Lower leg skin (tissue), 4 donors: ENCODE results near the gene FIBCD1. TPM values are rescaled to one million over a fixed set of nuclear protein-coding genes. Genes with fewer than 3 reads are reported as not detected.

Source experiments
- DNase-seq, 2 donors: peaks; one replicate each; pipeline ENCODE4 v3.0.0-alpha.2; 2019; ENCODE audit warnings: low spot score in 2 of 2
- H3K4me3 ChIP-seq: fragments of 200-600 bp; sonication (generic); 2 replicates; pipeline ENCODE4 v1.5.1; 2017; ENCODE audit warnings: mild to moderate bottlenecking, low read depth; ENCODE audit not compliant: poor library complexity, severe bottlenecking
- POLR2A ChIP-seq, 2 donors: fragments of 450-650 bp; IDR thresholded peaks; one replicate each; pipeline ENCODE4 v1.6.1; 2016 to 2017; ENCODE audit warnings: antibody characterized with exemption in 2 of 2, mild to moderate bottlenecking in 1 of 2, moderate library complexity in 1 of 2
- WGBS, 2 donors: methylation state at CpG; one replicate each; pipeline ENCODE4 v1.1.5; 2018; 5-methylcytosine and 5-hydroxymethylcytosine counted together
- intact Hi-C: fragments of 100-400 bp; cut with DNase I; formaldehyde crosslinking; loops from one replicate; pipeline ENCODE4 v1.15.0; 2023; ENCODE audit warnings: low total_unique reads
- total RNA-seq, 4 donors: library from RNA; depleted of rRNA; stranded (reverse); fragments of >200 nt; gene quantifications; one replicate each; pipeline ENCODE4 v1.1.0, GENCODE V29; 2016
- TF ChIP-seq, protein P1 (sequence below), 3 donors: fragments of 450-650 bp; IDR thresholded peaks; one replicate each; pipeline ENCODE4 v1.5.1; 2016; ENCODE audit warnings: antibody characterized with exemption in 3 of 3, mild to moderate bottlenecking in 3 of 3, moderate library complexity in 2 of 3

FIBCD1 gene
- total RNA-seq, 4 donors from 2014 or later: 0.17 to 0.42 TPM; not detected in 2

DNA sequence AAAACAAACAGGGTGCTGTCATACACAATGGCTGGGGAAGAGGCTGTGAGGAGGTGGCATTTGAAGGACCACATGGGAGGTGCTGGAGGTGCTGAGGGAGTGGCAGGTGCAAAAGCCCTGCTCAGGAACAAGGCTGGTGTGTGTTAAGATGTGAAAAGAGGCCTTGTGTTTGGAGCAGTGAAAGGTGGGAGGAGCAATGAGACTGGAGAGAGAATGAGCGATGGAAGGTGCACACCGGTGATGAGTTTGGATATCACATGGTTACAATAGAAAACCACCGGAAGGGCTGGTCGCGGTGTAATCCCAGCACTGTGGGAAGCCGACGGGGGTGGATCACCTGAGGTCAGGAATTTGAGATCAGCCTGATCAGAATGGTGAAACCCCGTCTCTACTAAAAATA, 9.2 kb upstream of the FIBCD1 start:
- intact Hi-C loops: no loop called here
- TF ChIP-seq, protein P1, sequence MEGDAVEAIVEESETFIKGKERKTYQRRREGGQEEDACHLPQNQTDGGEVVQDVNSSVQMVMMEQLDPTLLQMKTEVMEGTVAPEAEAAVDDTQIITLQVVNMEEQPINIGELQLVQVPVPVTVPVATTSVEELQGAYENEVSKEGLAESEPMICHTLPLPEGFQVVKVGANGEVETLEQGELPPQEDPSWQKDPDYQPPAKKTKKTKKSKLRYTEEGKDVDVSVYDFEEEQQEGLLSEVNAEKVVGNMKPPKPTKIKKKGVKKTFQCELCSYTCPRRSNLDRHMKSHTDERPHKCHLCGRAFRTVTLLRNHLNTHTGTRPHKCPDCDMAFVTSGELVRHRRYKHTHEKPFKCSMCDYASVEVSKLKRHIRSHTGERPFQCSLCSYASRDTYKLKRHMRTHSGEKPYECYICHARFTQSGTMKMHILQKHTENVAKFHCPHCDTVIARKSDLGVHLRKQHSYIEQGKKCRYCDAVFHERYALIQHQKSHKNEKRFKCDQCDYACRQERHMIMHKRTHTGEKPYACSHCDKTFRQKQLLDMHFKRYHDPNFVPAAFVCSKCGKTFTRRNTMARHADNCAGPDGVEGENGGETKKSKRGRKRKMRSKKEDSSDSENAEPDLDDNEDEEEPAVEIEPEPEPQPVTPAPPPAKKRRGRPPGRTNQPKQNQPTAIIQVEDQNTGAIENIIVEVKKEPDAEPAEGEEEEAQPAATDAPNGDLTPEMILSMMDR (IDR thresholded peaks at IDR 0.05): no peak
- no peak for TF ChIP-seq POLR2A (IDR thresholded peaks at IDR 0.05)
- DNase-seq: no peak
- WGBS, 2 donors: 52 to 74% methylated on average over 8 of the region's 8 CpGs
- no peak overlapping the region for H3K4me3 ChIP-seq

DNA sequence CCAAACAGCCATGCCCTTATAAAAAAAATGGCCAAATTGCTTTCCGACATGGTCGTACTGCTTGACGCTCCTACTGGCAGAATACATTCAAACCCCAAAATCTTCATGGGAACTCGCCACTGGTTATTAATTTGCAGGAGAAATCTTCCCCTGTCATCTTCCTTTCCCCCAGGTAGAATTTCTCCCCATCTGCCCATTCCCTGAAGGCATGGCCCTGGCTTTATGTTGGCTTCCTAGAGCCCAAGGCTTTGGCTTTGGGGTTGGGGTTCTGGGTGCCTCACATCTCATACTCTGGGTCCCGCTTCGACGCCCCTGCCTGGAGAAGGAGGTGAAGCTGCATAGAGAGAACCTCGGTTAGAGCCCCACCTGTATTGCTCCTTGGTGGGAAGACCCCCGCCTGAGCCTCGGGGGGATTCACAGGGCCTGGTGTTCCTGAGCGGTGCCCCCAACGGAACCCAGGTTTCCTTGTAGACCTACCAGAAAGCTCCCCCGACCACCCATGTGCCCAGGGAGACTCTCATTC, 8.6 kb upstream of the FIBCD1 start:
- 64 to 71% methylated on average over 13 of the region's 13 CpGs for WGBS, 2 donors
- intact Hi-C loops: no loop called here
- DNase-seq: no peak
- no peak for TF ChIP-seq POLR2A (IDR thresholded peaks at IDR 0.05)
- TF ChIP-seq, protein P1 (IDR thresholded peaks at IDR 0.05): no peak
- H3K4me3 ChIP-seq: no peak overlapping the region

DNA sequence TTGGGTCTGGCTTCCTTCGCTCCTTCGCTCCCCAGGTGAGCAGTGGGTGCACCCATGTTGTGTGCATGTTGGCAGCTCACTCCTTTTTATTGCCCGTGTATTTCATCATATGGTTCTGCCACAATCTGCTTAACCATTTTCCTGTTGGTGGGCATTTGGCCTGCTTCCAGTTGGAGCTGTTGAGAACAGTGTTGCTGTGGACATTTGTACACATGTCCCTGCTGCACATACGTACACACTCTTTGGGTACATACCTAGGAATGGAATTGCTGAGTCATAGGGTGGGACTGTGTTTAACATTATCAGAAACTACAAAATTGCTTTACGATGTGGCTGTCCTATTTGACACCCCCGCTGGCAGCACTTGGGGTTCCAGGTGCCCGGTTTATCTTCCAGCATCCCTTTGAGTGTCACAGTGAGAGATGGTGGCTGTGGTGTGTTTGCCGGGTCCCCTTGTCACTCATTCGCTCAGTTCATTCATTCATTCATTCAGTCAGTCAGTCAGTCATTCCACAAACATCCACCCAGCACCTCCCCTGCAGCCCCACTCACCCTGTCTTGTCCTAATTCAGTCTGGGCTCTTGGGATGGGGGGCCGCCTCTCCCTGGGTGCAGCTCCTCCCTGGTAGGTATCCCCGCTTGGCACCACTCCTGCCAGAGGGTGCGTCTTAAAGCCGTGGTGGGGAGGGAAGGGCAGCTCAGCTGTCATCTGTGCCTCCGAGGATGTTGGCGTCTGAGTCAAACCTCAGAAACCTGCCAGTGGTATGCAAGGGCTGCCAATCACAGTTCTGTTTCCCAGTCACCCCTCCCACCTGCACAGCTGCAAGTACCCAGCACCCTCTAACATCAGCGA, 7.9 kb upstream of the FIBCD1 start:
- H3K4me3 ChIP-seq: no peak overlapping the region
- intact Hi-C loops: no loop called here
- WGBS, 2 donors: 41 to 43% methylated on average over 12 to 16 of the region's 16 CpGs
- DNase-seq: no peak
- TF ChIP-seq POLR2A (IDR thresholded peaks at IDR 0.05): no peak
- TF ChIP-seq, protein P1 (IDR thresholded peaks at IDR 0.05): no peak

DNA sequence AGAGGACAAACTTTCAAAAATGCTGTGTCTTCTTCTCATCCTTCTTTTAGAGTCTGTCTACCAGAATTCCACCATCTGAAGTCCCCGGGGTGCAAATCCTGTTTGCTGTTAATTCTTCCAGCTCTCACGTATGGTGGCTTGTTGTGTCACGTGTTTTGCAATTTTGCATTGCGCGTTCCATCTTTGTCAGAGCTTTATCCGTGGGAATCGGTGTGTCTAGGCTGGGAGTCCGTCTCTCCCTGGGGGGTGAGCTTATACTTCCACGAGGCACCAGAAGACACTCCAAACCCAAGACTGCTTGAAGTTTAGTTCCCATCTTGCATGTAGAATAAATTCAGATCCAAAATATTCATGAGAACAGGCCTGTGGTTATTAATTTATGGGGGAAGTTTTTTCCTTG, 6.1 kb upstream of the FIBCD1 start:
- WGBS, 2 donors: 88 to 92% methylated on average over 9 of the region's 9 CpGs
- H3K4me3 ChIP-seq: no peak overlapping the region
- intact Hi-C loops: no loop called here
- TF ChIP-seq POLR2A (IDR thresholded peaks at IDR 0.05): no peak
- TF ChIP-seq, protein P1 (IDR thresholded peaks at IDR 0.05): no peak
- DNase-seq: no peak

DNA sequence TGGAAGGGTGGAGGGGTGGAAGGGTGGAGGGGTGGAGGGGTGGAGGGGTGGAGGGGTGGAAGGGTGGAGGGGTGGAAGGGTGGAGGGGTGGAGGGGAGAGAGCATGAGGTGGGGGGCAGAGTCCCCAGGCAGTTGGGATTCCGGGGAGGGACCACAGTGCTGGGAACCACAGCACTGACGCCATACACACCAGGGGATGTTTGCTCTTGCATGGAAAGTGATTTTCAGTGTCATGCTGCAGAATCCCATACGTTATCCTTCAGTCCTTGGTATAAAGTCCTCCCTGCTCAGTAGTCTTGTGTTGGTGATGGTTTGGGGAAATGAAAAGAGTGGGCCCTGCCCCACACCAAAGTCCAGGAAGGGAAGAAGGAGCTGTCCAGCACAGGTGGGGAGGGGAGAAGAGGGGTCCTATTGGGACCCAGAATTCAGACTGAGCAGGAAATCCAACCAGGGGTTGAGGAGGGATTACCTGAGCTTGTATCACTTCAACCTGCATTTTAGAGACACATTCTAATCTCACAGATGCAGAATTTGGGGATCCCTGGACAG, 5.5 kb upstream of the FIBCD1 start:
- intact Hi-C loops: loop anchor here (5.0 kb wide), 1 partner anchor 242 kb away; no protein-coding TSS in a partner anchor

More for the DNA sequence above, 5.5 kb upstream of the FIBCD1 start:
- H3K4me3 ChIP-seq: no peak overlapping the region
- no peak for DNase-seq
- WGBS, 2 donors: 36 to 55% methylated on average over 3 of the region's 3 CpGs
- no peak for TF ChIP-seq POLR2A (IDR thresholded peaks at IDR 0.05)
- TF ChIP-seq, protein P1 (IDR thresholded peaks at IDR 0.05): no peak
